GM12878 (cell line): ENCODE measurements around the gene PYM1.

Source experiments
- BACH1 ChIP-seq: fragments of 450-650 bp; IDR thresholded peaks from 2 replicates; pipeline ENCODE4 v1.6.1; 2017; ENCODE audit warnings: mild to moderate bottlenecking, borderline replicate concordance
- CREM ChIP-seq: IDR thresholded peaks from 2 replicates; pipeline ENCODE4 v1.6.1; 2014; ENCODE audit warnings: antibody characterized with exemption, low read depth
- EP300 ChIP-seq, 2 experiments: fragments of 150-350 bp in 1 of 2; IDR thresholded peaks; 2 replicates each; pipeline ENCODE4 v1.6.1; 2011 to 2012; ENCODE audit warnings: low read depth in 2 of 2, low read length in 2 of 2, borderline replicate concordance in 1 of 2, improper control_type of control experiment in 1 of 2, inconsistent platforms in 1 of 2; ENCODE audit not compliant: control insufficient read depth in 1 of 2
- EZH2 ChIP-seq: IDR thresholded peaks from 2 replicates; pipeline ENCODE4 v1.6.1; 2012; ENCODE audit warnings: low read depth, mild to moderate bottlenecking, control low read depth, inconsistent platforms, low read length, borderline replicate concordance; ENCODE audit not compliant: control insufficient read depth
- KDM1A ChIP-seq: fragments of 200-600 bp; sonication (generic); IDR thresholded peaks from 2 replicates; pipeline ENCODE4 v1.6.1; 2016; ENCODE audit warnings: borderline replicate concordance
- NFIC ChIP-seq: IDR thresholded peaks from 2 replicates; pipeline ENCODE4 v1.6.1; 2012; ENCODE audit warnings: low read depth, mild to moderate bottlenecking, inconsistent platforms, low read length, moderate library complexity
- POLR2A ChIP-seq: IDR thresholded peaks from 2 replicates; pipeline ENCODE4 v1.6.1; 2011; ENCODE audit warnings: low read depth, mild to moderate bottlenecking, low read length
- SREBF2 ChIP-seq: IDR thresholded peaks from 2 replicates; pipeline ENCODE4 v1.6.1; 2012; ENCODE audit warnings: mild to moderate bottlenecking, low read length
- ZNF24 ChIP-seq: fragments of 450-650 bp; IDR thresholded peaks from 2 replicates; pipeline ENCODE4 v1.6.1; 2017; ENCODE audit warnings: antibody characterized with exemption, mild to moderate bottlenecking
- TF ChIP-seq, protein P1 (sequence below), 3 experiments: IDR thresholded peaks in 2 of 3; conservative IDR thresholded peaks in 1 of 3; 2 replicates each; pipeline ENCODE4 v1.5.1; 2011; ENCODE audit warnings: low read depth in 3 of 3, low read length in 3 of 3, mild to moderate bottlenecking in 3 of 3, control low read depth in 2 of 3, moderate library complexity in 2 of 3, inconsistent platforms in 1 of 3, mixed read lengths in 1 of 3; ENCODE audit not compliant: control insufficient read depth in 2 of 3, insufficient read depth in 1 of 3; ENCODE audit errors: extremely low read depth in 1 of 3
- TF ChIP-seq, protein P2 (sequence below): IDR thresholded peaks from 2 replicates; pipeline ENCODE4 v1.6.1; 2011; ENCODE audit warnings: borderline replicate concordance, low read depth, mild to moderate bottlenecking, moderate library complexity, mixed read lengths, low read length; ENCODE audit not compliant: insufficient read depth; ENCODE audit errors: extremely low read length

DNA sequence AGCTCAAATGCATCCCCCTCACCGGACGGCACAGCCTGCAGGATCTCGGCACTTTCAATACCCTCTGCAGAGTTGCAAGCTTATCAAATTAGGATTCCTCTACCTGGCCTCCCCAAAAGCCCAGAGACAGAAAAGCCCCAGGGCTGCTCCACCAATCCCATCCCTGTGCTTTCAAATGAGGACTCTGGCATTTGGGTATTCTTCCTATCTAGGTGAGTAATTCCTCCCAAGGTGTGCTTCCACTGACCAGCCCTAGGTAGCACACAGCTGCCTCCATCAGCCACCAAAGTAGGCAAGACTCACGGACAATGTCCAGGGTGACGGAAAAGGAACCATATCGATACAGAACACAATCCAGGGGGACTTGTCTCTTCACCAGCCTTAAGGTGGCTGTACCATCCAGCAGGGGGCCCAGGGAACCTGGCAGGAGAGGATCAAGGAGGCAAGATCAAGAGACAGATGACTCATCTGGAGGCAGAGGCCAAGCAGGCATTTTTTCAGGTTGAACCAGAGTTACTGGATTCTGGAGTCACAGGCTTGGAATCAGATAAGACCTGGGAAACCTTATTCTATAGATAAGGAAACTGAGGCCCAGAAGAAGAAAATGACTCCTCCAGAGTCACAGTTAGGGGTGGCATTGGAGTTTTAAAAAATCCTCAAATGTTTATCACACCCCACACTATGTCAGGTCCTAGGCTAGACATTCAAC lies 28.3 kb upstream of the PYM1 start:
- TF ChIP-seq, protein P1, sequence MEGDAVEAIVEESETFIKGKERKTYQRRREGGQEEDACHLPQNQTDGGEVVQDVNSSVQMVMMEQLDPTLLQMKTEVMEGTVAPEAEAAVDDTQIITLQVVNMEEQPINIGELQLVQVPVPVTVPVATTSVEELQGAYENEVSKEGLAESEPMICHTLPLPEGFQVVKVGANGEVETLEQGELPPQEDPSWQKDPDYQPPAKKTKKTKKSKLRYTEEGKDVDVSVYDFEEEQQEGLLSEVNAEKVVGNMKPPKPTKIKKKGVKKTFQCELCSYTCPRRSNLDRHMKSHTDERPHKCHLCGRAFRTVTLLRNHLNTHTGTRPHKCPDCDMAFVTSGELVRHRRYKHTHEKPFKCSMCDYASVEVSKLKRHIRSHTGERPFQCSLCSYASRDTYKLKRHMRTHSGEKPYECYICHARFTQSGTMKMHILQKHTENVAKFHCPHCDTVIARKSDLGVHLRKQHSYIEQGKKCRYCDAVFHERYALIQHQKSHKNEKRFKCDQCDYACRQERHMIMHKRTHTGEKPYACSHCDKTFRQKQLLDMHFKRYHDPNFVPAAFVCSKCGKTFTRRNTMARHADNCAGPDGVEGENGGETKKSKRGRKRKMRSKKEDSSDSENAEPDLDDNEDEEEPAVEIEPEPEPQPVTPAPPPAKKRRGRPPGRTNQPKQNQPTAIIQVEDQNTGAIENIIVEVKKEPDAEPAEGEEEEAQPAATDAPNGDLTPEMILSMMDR (IDR thresholded peaks at IDR 0.05 in 2 of 3, conservative IDR thresholded peaks at IDR 0.05 in 1 of 3; ENCODE audit: control insufficient read depth in 2 of 3, extremely low read depth in 1 of 3, insufficient read depth in 1 of 3, low read depth in 3 of 3, low read length in 3 of 3): peak; percentile 26 to 42 (median 29); a peak in 4 of 6 replicates
- TF ChIP-seq BACH1 (no peak), POLR2A (no peak; the same call in 1 of the 2 replicates), NFIC (no peak), EZH2 (no peak), EP300 (IDR thresholded peaks at IDR 0.05; ENCODE audit: borderline replicate concordance in 1 of 2, control insufficient read depth in 1 of 2, low read depth in 2 of 2, low read length in 2 of 2) (no peak), CREM (no peak), SREBF2 (no peak), ZNF24 (no peak), KDM1A (no peak)
- TF ChIP-seq, protein P2, sequence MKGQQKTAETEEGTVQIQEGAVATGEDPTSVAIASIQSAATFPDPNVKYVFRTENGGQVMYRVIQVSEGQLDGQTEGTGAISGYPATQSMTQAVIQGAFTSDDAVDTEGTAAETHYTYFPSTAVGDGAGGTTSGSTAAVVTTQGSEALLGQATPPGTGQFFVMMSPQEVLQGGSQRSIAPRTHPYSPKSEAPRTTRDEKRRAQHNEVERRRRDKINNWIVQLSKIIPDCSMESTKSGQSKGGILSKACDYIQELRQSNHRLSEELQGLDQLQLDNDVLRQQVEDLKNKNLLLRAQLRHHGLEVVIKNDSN: no peak
